HG02840 (cell line): ENCODE measurements around the gene CDC42EP1.

ENCODE experiments used
- ATAC-seq: cut with Tn5 transposase; IDR thresholded peaks from one replicate; pipeline ENCODE4 v1.9.1; 2021; ENCODE audit warnings: mild to moderate bottlenecking, moderate library complexity, moderate number of reproducible peaks; ENCODE audit not compliant: unreplicated experiment, low FRiP score

The CDC42EP1 gene

DNA sequence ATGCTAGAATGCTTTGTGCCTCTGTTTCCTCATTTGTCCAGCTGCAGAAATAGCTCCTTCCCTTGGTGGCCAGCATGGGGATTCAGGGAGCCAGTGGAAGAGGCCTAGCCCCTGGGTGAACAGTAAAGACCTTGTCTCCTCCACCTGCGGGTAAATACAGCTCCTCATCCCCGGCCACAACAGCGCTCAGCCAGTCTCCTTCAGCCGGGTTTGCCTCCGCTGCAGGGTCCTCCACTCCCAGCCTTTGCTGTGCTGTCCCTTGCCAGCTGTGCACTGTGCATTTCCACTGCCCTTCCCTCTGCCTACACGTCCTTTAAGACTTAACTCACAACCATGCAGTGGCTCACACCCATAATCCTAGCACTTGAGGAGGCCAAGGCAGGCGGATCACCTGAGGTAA, 1.5 kb upstream of the CDC42EP1 start:
- no peak for ATAC-seq

DNA sequence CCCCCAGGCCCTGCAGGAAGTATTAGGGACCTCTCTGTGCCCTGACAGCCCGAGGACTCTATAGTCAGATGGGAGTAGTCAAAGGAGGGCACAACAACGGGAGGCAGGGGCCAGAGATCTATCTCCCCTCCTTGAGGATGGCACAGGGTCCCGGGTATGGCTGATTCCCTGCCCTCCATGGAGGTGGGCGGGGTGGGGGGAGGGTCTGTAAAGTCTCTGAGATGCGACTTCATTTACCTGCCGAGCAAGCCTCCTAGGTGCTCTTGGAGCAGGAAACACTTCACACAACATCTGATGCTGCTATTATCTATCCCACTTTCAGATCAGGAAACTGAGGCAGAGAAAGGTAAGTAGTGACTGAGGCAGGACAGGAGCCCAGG, 769 bp upstream of the CDC42EP1 start:
- no peak for ATAC-seq

DNA sequence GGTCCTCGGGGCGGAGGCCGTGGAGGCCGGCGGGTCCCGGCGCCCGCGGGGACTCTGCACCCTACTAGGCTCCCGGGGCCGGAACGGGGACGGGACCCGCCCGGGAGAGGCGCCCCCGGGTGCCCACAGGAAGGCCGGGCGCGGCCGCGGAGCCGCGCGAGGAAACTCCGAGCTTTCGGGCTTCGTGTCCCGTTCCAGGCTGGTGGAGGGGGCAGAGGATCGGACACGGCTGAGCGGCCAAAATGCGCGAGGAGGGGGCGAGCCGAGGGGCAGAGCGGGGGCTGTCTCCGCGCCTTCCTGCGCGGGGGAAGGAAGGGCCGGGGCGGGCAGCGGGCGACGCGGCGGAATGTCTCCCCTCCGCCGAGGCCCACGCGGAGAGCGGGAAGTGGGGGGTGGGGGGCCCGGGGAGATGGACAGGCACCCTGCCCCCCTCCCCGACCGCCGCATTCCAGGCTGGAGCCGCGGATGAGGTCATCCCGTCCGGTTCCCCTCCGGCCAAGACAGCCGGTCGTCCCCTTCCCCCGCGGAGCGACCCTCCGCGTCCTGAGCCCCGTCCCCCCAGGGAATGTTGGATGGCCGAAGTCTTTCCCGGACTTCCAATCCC, 430 bp downstream of the CDC42EP1 start:
- no peak for ATAC-seq

DNA sequence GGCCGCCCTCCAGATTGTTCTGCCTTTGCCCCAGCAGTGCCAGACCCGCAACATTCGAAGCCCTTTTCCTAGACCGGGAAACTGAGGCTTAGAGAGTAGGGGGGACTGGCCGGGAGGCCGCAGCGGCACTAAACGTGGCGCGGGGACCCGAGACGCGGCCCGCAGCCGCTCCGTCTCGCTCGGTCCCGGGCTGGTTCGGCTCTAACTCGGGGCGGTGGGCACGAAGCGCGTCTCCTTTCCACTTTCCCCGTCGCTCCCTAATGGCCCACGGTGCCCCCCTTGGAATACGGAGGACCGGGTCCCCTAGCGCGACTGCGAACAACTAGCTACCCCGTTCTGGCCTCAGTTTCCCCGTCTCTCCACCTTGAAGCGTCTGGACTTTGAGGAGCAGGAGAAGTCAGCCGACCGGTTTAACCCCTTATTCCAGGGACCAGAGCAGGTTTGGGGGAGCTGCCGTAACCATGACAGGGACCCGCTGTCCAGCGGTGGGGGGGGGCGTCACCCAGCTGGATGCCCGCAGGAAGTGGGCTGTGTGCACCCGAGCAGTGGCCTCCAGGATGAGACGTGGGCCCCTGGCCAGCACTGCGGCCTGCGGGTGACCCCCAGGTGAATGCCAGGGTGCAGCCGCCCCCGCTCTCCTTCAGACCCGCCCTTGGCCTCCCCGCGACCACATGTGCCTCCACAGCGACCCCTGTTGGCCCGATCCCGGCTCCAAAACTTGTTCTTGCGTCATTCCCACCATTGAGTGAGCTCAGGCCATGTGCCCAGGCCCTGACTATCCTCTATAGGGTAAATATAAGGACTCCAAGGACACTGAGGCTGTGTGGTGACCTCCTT, 1.1 kb downstream of the CDC42EP1 start:
- ATAC-seq = no peak

DNA sequence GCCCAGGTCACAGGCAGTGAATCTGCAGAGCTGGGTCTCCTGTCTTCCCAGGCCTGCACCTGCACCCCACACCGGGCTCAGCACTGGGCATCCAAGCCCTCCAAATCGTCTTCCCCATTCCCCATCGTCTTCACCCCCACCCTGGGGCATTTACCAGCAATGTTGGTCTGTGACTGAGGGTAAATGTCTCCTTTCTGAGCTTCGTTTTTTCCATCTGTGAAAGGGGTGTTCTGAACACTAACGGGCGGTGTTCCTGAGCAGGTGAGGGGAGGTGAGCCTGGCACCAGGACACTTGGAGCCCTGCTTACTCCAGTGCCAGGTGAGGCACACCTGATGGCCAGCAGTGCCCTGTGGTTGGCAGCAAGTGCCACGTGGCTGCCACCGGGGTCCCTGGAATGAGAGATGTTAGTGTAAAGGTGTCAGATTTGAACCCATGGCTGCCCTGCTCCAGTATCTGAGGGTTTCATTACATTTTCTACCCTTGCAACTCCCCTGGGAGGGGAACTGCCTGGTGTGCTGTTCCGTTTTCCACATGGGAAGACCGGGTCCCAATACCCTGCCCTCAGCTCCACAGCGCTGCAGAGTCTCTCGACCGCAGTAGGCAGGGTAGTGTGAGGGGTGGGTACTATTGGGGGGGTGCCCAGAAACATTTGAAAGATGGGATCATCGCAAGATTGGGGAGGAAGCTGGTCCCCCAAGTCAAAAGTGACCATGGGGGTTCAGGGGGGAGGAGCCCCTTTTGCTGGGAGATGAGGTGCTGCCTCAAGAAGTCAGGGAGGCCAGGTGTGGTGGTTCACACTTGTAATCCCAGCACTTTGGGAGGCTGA, 2.0 kb downstream of the CDC42EP1 start:
- ATAC-seq = no peak

DNA sequence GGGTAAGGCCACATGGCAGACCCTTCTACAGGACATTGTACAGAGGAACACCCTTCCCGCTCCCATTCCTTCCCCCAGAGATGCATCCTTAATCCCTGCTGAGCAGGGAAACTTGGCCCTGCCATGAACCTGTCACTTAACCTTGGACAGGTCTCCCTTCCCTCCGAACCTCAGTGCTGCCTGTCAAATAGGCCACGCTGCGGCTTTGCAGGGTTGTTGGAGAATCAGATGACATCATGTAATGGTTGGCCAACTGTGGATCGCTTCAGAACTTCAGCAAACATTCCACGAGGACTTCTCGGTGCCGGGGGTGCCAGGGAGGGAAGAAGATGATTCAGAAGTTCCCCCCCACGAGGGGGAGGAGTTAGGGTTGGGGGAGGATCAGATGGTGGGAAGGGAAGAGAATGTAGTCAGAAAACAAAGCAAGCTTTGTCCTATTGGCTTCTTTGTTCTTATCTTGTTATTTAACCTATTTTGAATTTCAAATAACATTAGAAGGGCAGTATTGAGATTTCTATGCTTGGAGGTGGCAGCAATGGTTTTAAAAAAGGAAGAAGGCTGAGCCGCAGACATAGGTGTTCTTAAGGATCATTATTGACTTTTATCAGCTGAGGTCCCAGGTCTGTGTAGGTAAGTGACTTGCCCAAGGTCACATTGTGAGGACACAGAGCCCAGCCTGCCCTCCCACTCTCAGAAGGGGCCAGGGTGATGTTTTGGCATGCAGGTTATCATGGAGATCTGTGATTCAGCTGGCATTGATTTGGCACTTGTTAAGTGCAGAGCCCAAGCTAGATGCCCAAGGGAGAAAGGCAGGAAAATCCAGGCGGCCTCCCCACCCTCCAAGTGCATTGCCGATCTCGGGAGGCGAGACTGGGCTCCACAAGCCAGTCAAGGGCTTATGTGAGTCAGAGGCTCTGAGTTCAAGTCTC, 3.1 kb downstream of the CDC42EP1 start:
- ATAC-seq = no peak

DNA sequence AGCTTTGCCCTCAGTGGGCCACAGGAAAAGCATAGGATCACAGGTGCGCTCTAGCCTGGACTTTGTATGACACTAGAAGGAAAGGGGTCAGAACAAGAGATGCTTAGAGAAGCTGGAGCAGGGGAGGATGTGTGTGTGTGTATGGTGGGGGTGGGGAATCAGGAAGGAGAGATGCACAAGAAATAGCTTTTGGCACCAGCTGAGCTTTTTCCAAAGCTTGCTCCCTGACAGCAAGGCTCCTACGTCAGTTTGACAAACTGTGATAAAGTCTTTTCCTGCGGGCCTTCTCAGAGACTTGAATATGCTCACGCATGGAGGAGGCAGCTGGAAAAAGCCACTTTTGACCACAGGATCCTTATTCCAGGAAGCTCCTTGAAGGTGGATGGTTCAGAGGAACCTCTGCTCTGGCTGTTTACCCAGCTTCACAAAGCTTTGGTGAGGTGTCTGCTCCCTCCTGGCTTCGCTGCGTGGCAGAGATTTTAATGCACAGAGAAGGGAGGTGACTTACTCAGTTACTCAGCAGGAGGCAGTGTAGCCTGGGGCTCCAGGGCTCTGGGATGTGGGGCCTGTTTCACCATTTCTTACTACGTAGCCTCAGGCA, 3.9 kb downstream of the CDC42EP1 start:
- no peak for ATAC-seq

DNA sequence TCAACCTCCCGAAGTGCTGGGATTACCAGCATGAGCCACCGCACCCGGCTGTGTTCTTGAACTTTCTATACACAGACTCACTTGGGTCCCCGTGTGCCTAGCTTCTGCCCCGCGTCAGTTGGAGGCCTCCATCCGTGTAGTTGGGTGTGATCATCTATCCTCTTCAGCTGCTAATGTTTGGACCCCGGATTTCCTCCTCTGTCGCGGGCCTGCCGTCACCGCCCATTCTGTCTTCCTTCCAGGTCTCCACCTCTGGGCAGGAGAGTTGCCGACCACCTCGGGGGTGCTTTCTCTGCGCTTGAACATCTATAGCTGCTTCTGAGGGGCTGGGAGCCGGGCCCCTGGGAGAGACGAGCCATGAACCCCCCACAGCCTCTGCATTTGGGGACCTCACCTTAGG, 5.5 kb downstream of the CDC42EP1 start:
- no peak for ATAC-seq

DNA sequence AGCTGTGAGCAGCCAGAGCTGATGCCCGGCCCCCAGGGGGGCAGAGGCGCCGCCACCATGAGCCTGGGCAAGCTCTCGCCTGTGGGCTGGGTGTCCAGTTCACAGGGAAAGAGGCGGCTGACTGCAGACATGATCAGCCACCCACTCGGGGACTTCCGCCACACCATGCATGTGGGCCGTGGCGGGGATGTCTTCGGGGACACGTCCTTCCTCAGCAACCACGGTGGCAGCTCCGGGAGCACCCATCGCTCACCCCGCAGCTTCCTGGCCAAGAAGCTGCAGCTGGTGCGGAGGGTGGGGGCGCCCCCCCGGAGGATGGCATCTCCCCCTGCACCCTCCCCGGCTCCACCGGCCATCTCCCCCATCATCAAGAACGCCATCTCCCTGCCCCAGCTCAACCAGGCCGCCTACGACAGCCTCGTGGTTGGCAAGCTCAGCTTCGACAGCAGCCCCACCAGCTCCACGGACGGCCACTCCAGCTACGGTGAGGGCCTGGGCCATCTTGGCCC, 6.1 kb downstream of the CDC42EP1 start:
- no peak for ATAC-seq

DNA sequence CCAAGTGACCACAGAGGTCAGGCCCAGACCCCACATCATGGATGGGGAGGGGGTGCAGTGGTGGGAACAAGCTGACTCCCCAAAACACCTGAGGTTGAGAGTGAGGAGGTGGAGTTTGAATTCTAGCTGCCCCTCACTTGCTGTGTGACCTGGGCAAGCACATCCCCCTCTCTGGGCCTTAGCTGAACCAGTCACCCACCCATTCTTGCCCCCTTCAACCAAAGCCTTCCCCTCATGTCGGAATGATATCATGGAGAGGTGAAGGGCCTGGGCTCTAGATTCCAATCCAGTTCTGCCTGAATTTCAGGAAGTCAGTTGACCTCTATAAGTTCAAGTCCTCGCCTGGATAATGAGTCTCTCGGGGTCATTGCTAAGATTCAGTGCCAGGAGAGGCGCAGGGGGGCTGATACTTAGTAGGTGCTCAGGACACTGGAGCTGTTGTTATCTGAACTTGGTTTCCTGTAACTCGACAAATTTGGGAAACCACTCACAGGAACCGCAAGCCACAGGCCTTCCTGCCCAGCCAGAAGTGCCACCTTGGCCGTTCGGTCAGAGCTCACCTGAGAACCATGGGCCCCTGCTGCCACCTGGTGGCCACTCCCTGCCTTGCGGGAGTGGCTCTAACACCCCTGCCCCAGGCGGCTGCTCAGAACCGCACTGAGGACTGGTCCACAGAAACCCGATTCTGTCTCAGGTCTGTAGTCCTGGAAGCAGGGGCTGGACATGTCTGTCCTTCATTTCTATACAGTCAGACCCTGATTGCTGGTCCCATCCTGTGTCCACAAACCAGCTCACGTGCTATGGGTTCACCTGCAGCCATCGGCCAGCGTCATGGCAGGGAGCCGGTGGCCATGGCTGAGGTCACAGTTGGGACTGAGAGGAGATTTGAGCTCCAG, 6.9 kb downstream of the CDC42EP1 start:
- ATAC-seq = no peak

DNA sequence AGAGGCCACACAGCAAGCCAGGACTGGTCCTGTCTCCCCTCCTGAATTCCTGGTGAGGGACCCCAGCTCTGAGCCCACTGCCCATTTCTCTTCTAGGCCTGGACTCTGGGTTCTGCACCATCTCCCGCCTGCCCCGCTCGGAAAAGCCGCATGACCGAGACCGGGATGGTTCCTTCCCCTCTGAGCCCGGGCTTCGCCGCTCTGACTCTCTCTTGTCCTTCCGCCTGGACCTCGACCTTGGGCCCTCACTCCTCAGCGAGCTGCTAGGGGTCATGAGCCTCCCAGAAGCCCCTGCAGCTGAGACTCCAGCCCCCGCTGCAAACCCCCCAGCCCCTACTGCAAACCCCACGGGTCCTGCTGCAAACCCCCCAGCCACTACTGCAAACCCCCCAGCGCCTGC, 7.7 kb downstream of the CDC42EP1 start:
- ATAC-seq = no peak

DNA sequence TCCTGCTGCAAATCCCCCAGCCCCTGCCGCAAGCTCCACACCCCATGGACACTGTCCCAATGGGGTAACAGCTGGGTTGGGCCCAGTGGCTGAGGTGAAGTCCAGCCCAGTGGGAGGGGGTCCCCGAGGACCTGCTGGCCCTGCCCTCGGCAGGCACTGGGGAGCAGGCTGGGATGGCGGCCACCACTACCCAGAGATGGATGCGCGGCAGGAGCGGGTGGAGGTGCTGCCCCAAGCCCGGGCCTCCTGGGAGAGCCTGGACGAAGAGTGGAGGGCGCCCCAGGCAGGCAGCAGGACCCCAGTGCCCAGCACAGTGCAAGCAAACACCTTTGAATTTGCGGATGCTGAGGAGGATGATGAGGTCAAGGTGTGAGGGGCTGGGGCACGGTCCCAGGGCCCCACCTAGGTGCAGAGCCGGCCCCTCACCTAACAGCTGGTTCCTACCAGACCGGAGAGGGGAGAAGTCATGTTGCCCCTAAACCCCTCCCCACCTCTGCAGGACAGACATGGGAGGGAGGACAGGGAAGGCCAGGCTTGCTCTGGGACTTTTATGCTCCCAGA, 8.2 kb downstream of the CDC42EP1 start:
- no peak for ATAC-seq

DNA sequence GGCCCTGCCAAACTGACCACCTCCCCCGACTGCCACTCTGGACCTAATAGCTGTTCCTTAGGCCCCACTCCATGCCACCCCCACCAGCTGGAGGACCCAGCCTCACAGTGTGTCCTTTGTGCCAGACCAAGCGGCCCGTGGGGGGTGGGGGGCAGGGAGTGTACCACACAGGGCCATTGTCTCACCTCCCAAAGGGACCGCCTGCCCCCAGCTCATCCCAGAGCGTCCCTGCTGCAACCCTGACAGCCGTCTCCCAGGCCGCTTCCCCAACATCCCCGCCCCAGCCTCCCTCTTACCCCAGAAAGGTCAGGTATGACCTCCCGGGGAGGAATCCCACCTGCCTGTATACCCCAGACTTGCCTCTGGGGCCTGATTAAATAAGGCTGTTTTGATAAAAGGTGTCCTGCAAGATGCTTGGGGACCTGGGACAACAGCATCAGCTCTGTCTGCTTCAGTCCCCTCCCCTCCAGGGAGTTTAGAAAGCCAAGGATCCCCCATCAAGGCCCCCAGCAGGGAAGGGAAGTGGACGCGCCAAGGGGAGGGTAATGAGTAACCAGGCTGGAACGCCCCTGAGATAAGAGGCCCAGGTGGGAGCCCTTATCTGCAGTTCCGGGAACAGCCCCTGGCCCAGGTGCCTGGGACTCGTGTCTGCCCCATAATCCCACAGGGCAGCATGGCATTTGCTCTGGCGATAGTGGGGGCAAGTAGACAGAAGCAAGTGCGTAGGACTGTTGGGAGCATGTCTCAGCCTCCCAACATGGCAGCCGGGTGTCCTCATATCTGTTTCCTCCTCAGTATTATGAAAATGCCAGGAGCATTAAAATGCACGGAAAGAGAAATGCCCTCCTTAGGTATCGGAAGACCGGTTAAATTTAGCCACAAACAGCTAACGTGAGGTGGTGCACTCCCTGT, 9.0 kb downstream of the CDC42EP1 start:
- no peak for ATAC-seq

DNA sequence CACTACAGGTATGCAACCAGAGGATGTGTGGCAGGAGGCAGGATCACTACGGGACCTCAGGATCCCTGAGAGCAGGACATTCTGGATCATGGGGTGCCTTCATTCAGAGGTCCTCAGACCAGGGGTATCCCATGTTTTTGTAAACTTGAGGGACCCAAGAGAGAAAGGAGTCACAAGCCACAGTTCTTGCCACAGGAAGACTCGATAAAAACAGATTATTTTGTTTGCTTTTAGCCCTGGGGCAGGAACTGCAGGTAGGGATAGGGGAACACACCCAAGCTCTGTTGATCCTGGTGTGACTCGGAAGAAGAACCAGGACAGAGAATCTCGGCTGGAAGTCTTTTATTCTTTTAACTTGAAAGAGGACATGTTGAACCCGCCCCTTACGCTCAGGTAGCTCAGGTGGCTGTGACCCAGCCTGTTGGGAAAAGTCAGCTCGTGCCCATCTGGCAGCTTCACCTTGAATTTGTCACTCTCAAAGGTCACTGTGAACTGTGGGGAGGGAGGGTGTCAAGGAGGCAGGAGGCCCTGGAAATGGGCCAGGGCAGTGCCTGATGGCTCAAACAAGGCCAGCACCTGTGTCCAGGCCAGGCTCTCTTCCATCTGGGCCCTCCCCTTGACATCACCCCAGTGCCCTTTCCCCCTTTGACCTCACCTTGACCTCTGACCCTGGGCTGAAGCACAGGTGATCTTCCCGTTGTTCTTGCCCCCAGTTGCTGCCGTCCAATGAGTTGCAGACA, 9.8 kb downstream of the CDC42EP1 start:
- no peak for ATAC-seq

DNA sequence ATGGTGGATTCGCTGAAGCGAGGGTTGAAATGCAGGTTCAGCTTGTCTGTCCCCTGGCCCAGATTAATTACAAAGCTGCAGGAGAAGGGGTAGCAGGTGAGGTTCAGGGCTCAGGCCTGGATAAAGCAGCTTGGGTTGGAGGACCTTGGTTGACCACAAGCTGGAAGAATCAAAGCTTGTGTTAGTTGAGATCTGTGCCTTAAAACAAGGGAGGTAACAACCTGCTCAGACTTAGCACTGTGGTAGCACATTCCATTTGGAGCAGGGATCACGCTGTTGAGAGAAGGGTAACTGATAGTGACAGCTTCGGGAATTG, 10.3 kb downstream of the CDC42EP1 start:
- ATAC-seq = no peak

DNA sequence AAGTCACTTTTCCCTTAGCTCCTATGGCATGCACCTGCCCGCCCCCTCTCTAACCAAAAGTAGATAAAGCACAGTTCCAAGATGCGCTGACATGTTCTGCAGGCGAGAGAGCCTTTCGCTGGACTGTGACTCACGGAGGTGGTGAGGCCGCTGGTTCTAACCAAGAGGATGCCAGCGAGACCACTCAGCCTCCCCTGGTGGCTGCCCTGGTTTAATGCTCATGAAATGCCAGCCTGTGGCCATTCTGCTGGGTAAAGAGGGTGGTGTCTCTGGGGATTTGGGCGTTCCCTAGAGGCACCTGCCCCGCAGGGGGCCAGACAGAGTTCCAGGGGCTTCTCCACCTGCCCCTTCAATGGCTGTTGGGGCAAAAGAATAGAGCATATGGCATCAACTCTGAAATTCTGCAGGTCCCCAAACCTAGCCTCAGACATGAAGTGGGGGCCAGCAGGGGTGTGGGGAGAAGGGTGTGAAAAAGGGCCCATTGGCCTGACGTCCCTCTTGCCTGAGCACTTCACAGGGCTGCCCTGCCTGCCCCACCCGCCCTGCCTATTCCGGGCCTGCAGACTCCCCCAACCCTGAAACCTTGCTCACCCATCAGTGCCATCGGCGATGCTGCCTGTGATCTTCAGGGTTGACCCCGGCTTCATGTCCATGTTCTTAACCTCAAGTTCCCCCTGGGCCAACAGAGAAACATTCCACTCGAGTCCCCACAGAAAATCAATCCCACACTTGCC, 11.1 kb downstream of the CDC42EP1 start:
- ATAC-seq = no peak
